Measurements from ENCODE around the gene LIAS.

- TF ChIP-seq CTCF (IDR thresholded peaks at IDR 0.05) (peak in 3 of 7 experiments; percentile 13 to 22 (median 21)), POLR2A (IDR thresholded peaks at IDR 0.05) (peak; percentile 99 to 100 (median 100))
Observed at GRCh38 chr4:39527296-39528060, 68.6 kb downstream of the LIAS start, which contains the start of gene UGDH.

Data from body of pancreas (tissue), 4 donors.